ENCODE results near the gene ZBTB40. TPM values are rescaled to one million over a fixed set of nuclear protein-coding genes. Genes with fewer than 3 reads are reported as not detected.

Gene ZBTB40
- total RNA-seq, 1 experiment from 2014 or later: 14.2 TPM

- in situ Hi-C loops (cut with HindIII; ENCODE audit: low pct_unique_long_range_greater_than_20kb, low sequenced_read_pairs): no loop called here
- DNase-seq (ENCODE audit: low read depth, low spot score): no peak
Observed at GRCh38 chr1:22418312-22418711, 33.3 kb upstream of the ZBTB40 start.

DNA sequence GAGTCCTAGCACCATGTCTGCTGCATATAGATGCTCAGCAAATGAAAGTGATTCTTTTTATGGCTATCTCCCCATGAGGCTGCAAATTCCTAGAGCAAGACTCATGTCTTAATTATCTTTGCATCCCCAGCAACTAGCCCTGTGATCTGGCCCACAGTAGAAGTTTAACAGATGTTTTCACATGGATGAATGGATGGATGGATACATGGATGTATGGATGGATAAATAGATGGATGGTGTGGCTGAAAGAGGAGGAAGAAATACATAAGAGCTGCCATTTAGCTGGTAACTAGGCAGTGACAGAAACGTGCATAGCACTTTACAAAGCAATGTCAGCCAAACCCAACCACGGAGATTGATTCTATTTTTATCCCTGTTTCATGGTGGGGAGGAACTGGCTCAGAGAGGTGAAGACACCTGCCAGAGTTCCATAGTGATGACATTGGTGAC lies 32.7 kb upstream of the ZBTB40 start:
- in situ Hi-C loops (cut with HindIII; ENCODE audit: low pct_unique_long_range_greater_than_20kb, low sequenced_read_pairs): no loop called here
- no peak for DNase-seq (ENCODE audit: low read depth, low spot score)

GRCh38 chr1:22420455-22421053 lies 31.1 kb upstream of the ZBTB40 start:
- in situ Hi-C loops (cut with HindIII; ENCODE audit: low pct_unique_long_range_greater_than_20kb, low sequenced_read_pairs): no loop called here
- DNase-seq (ENCODE audit: low read depth, low spot score): peak; percentile 89

DNA sequence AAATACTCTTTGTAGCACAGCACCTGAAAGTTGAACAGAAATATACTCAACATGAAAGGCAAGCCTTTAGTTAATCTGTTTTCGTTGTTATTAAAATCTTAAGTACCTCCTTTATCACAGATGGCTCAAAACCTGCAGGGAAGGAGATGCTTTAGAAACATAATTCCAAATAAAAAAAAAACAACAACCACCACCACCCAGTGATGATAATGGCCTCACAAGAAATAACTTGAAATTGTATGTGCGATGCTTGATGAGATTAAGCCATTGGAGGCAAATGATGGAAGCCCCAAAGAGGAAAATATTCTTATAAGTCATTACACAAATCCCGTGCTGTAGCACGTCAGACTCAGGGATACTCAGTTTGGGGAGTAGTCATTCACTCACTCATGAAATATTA lies 24.9 kb upstream of the ZBTB40 start:
- DNase-seq (ENCODE audit: low read depth, low spot score): no peak
- in situ Hi-C loops (cut with HindIII; ENCODE audit: low pct_unique_long_range_greater_than_20kb, low sequenced_read_pairs): no loop called here

DNA sequence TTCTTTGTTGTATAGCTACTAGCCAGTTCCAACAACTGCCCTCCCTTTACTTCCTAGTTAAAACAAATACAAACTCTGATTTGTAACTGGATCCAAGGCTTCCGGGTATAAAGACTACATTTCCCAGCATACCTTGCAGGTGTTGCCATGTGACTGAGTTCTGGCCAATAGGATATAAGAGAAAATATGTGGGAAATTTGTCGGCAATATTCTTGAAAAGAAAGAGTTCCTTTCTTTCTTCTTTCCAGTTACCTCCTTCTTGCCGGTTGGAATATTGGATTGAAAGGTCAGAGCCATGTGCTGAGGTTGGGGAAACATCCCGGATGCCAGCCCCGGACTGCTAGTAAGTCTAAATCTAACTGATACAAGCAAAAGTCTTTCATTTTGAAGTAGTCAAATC lies 23.0 kb upstream of the ZBTB40 start:
- in situ Hi-C loops (cut with HindIII; ENCODE audit: low pct_unique_long_range_greater_than_20kb, low sequenced_read_pairs): no loop called here
- peak; percentile 73 for DNase-seq (ENCODE audit: low read depth, low spot score)

DNA sequence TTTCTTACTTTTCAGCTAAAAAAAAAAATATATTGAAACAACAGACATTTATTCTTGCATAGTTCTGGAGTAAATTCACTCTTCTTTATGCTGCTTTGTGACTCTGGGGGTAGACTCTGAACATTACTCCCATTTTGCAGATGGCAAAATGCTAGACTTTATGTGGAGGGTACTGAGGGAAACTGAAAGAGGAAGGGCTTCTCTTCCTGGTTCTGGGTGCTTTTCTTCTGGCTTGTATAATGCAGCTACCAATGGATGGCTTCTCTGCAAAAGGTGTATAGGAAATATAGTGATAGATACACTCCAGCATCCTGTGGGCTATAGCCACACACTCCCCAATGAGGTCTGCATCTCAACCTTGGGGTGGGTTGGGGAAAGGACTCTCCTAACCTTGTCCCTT lies 19.7 kb upstream of the ZBTB40 start:
- DNase-seq (ENCODE audit: low read depth, low spot score): no peak
- in situ Hi-C loops (cut with HindIII; ENCODE audit: low pct_unique_long_range_greater_than_20kb, low sequenced_read_pairs): no loop called here

DNA sequence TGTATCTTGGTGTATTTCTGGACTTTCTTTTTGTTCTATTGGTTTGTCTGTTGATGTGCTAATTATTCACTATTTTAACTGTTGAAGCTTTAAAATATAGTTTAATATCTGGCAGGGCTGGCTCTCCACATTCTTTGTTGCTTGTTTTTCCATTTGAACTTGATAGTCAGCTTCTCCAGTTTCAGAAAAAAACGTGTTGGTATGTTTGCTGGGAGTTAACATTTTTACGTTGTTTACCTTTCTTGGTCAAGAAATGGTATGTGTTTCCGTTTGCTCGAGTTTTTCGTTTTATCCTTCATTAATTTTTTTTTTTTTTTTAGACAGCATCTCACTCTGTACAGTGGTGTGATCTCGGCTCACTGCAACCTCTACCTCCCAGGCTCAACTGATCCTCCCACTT lies 16.9 kb upstream of the ZBTB40 start:
- no peak for DNase-seq (ENCODE audit: low read depth, low spot score)
- in situ Hi-C loops (cut with HindIII; ENCODE audit: low pct_unique_long_range_greater_than_20kb, low sequenced_read_pairs): no loop called here

DNA sequence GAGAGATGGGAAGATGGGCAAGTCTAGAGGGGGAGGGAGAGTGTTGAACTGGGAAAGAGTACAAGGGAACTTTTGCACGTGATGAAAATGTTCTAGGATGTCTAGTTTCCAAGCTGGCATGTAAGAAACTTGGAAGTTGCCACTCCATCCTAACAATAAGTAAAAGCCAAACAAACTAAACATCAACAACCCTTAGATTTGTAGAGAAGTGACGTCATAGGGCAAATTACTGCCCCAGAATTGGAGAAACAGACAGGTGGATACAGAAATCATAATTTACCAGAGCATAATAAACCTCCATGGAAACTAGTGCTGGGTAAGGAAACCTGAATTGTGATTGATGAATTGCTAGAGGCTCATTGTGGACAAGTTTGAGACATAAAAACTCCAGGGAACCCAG lies 14.7 kb upstream of the ZBTB40 start:
- no peak for DNase-seq (ENCODE audit: low read depth, low spot score)
- in situ Hi-C loops (cut with HindIII; ENCODE audit: low pct_unique_long_range_greater_than_20kb, low sequenced_read_pairs): no loop called here

GRCh38 chr1:22437573-22437972 lies 14.1 kb upstream of the ZBTB40 start:
- DNase-seq (ENCODE audit: low read depth, low spot score): no peak
- in situ Hi-C loops (cut with HindIII; ENCODE audit: low pct_unique_long_range_greater_than_20kb, low sequenced_read_pairs): no loop called here

DNA sequence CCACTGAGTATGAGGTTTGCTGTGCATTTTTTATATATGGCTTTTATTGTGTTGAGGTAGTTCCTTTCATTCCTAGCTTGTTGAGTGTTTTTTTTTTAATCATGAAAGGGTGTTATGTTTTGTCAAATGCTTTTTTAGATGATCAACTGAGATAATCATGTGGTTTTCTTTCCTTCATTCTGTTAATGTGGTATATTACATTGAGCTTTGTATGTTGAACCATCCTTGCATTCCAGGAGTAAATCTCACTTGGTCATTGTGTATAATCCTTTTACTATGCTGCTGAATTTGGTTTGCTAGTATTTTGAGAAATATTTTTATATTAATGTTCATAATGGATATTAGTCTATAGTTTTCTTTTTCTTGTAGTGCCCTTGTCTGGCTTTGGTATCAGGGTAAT lies 11.1 kb upstream of the ZBTB40 start:
- in situ Hi-C loops (cut with HindIII; ENCODE audit: low pct_unique_long_range_greater_than_20kb, low sequenced_read_pairs): no loop called here
- DNase-seq (ENCODE audit: low read depth, low spot score): no peak

GRCh38 chr1:22442212-22442894 lies 9.3 kb upstream of the ZBTB40 start:
- DNase-seq (ENCODE audit: low read depth, low spot score): no peak
- in situ Hi-C loops (cut with HindIII; ENCODE audit: low pct_unique_long_range_greater_than_20kb, low sequenced_read_pairs): no loop called here

GRCh38 chr1:22443332-22443731 lies 8.3 kb upstream of the ZBTB40 start:
- no peak for DNase-seq (ENCODE audit: low read depth, low spot score)
- in situ Hi-C loops (cut with HindIII; ENCODE audit: low pct_unique_long_range_greater_than_20kb, low sequenced_read_pairs): no loop called here

GRCh38 chr1:22444856-22445255 lies 6.8 kb upstream of the ZBTB40 start:
- in situ Hi-C loops (cut with HindIII; ENCODE audit: low pct_unique_long_range_greater_than_20kb, low sequenced_read_pairs): no loop called here
- no peak for DNase-seq (ENCODE audit: low read depth, low spot score)

GRCh38 chr1:22447621-22448111 lies 4.0 kb upstream of the ZBTB40 start:
- peak; percentile 3 for DNase-seq (ENCODE audit: low read depth, low spot score)
- in situ Hi-C loops (cut with HindIII; ENCODE audit: low pct_unique_long_range_greater_than_20kb, low sequenced_read_pairs): no loop called here

DNA sequence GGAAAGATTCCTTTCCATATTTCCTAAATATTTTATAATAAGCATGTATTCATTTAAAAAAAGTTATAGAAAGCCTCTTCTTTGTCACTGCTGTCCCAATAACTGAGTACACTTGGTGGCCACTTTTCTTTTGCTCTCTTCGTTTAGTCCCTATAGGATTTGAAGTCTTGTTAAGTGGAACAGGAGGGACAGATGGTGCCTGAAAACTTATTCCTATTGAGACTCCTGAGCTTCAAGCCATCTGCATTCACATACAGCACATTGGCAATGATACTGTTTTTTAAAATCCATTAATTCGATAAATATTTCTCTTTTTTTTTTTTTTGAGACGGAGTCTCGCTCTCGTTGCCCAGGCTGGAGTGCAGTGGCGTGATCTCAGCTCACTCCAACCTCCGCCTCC lies 2.0 kb upstream of the ZBTB40 start:
- in situ Hi-C loops (cut with HindIII; ENCODE audit: low pct_unique_long_range_greater_than_20kb, low sequenced_read_pairs): no loop called here
- no peak for DNase-seq (ENCODE audit: low read depth, low spot score)

GRCh38 chr1:22450351-22451021 lies 1.2 kb upstream of the ZBTB40 start:
- in situ Hi-C loops (cut with HindIII; ENCODE audit: low pct_unique_long_range_greater_than_20kb, low sequenced_read_pairs): no loop called here
- no peak for DNase-seq (ENCODE audit: low read depth, low spot score)

DNA sequence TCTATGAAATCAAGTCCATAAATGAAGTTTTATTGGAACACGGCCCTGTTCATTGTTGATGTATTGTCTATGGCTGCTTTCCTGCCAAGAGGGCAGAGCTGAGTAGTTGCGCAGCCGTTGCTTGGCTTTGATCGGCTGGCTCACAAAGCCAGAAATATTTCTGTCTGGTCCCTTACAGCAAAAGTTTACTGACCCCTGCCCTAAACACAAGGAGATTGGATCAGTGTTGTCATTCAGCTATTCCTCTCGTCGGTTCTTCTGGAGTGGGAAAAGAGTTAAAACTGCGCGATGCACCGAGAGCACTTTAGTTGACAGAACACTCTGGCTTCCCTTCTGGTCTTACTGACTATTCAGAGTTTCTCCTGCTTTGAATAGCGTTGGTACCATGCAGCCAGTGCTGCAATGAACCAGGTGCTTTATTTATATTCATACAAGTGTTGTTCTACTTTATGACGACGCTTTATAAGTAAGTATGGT lies 868 bp downstream of the ZBTB40 start:
- DNase-seq (ENCODE audit: low read depth, low spot score): peak; percentile 31
- in situ Hi-C loops (cut with HindIII; ENCODE audit: low pct_unique_long_range_greater_than_20kb, low sequenced_read_pairs): no loop called here

- DNase-seq (ENCODE audit: low read depth, low spot score): no peak
- in situ Hi-C loops (cut with HindIII; ENCODE audit: low pct_unique_long_range_greater_than_20kb, low sequenced_read_pairs): no loop called here
Observed at GRCh38 chr1:22453181-22453580, 1.5 kb downstream of the ZBTB40 start.
